Measurements from ENCODE around the gene FLNC. TPM values are rescaled to one million over a fixed set of nuclear protein-coding genes. Genes with fewer than 3 reads are reported as not detected.

The FLNC gene
- total and polyA plus RNA-seq, 5 donors from 2014 or later, result not detected

GRCh38 chr7:128807191-128807590 lies 23.0 kb upstream of the FLNC start:
- no peak for DNase-seq
- no peak overlapping the region for H3K4me3 ChIP-seq (ENCODE audit: low read depth, low read length)
- H3K27me3 ChIP-seq (ENCODE audit: control insufficient read depth, insufficient read depth, low read length), result no peaks in the 10 kb centered on the region
- Mint-ChIP-seq H3K36me3 (peaks cover 21% of the 10 kb centered on the region), H3K4me3 (no peak overlapping the region), H3K4me1 (no peaks in the 10 kb centered on the region), H3K27ac (no peak overlapping the region), H3K27me3 (no peaks in the 10 kb centered on the region), H3K9me3 (no peaks in the 10 kb centered on the region)
- no peak for ATAC-seq (ENCODE audit: low read depth in 2 of 2)
- H3K36me3 ChIP-seq (ENCODE audit: control insufficient read depth, insufficient read depth, low read length), result peaks cover 12% of the 10 kb centered on the region
- no peaks in the 10 kb centered on the region for H3K9me3 ChIP-seq (ENCODE audit: control insufficient read depth in 2 of 2, low read length in 2 of 2)
- H3K27ac ChIP-seq (ENCODE audit: insufficient read depth, low read length, poor library complexity, severe bottlenecking), result no peak overlapping the region
- no peaks in the 10 kb centered on the region for H3K4me1 ChIP-seq (ENCODE audit: control insufficient read depth, insufficient read depth, low read length, poor library complexity, severe bottlenecking)

- no peaks in the 10 kb centered on the region for H3K27me3 Mint-ChIP-seq
- no peak overlapping the region for H3K4me3 Mint-ChIP-seq
- Histone ChIP-seq H3K4me3 (ENCODE audit: low read depth, low read length) (no peak overlapping the region), H3K27me3 (ENCODE audit: control insufficient read depth, insufficient read depth, low read length) (no peaks in the 10 kb centered on the region), H3K36me3 (ENCODE audit: control insufficient read depth, insufficient read depth, low read length) (peaks cover 12% of the 10 kb centered on the region), H3K27ac (ENCODE audit: insufficient read depth, low read length, poor library complexity, severe bottlenecking) (no peak overlapping the region), H3K9me3 (ENCODE audit: control insufficient read depth in 2 of 2, low read length in 2 of 2) (no peaks in the 10 kb centered on the region), H3K4me1 (ENCODE audit: control insufficient read depth, insufficient read depth, low read length, poor library complexity, severe bottlenecking) (no peaks in the 10 kb centered on the region)
- DNase-seq (no peak), ATAC-seq (ENCODE audit: low read depth in 2 of 2) (no peak)
- peaks cover 20% of the 10 kb centered on the region for H3K36me3 Mint-ChIP-seq
- no peaks in the 10 kb centered on the region for H3K4me1 Mint-ChIP-seq
- no peaks in the 10 kb centered on the region for H3K9me3 Mint-ChIP-seq
- H3K27ac Mint-ChIP-seq, result no peak overlapping the region
Observed at GRCh38 chr7:128809363-128809762, 20.8 kb upstream of the FLNC start.

- H3K4me3 Mint-ChIP-seq, result no peak overlapping the region
- no peaks in the 10 kb centered on the region for H3K4me1 Mint-ChIP-seq
- Histone ChIP-seq H3K4me1 (ENCODE audit: control insufficient read depth, insufficient read depth, low read length, poor library complexity, severe bottlenecking) (no peaks in the 10 kb centered on the region), H3K27me3 (ENCODE audit: control insufficient read depth, insufficient read depth, low read length) (no peaks in the 10 kb centered on the region), H3K9me3 (ENCODE audit: control insufficient read depth in 2 of 2, low read length in 2 of 2) (no peaks in the 10 kb centered on the region), H3K36me3 (ENCODE audit: control insufficient read depth, insufficient read depth, low read length) (peaks cover 3% of the 10 kb centered on the region), H3K27ac (ENCODE audit: insufficient read depth, low read length, poor library complexity, severe bottlenecking) (no peak overlapping the region), H3K4me3 (ENCODE audit: low read depth, low read length) (no peak overlapping the region)
- ATAC-seq (ENCODE audit: low read depth in 2 of 2) (no peak), DNase-seq (no peak)
- H3K27me3 Mint-ChIP-seq, result no peaks in the 10 kb centered on the region
- no peak overlapping the region for H3K27ac Mint-ChIP-seq
- peaks cover 20% of the 10 kb centered on the region for H3K36me3 Mint-ChIP-seq
- no peaks in the 10 kb centered on the region for H3K9me3 Mint-ChIP-seq
Observed at GRCh38 chr7:128810473-128810872, 19.7 kb upstream of the FLNC start.

- Mint-ChIP-seq H3K27ac (no peak overlapping the region), H3K4me3 (no peak overlapping the region), H3K9me3 (no peaks in the 10 kb centered on the region), H3K4me1 (no peaks in the 10 kb centered on the region), H3K27me3 (no peaks in the 10 kb centered on the region), H3K36me3 (peaks cover 17% of the 10 kb centered on the region)
- Histone ChIP-seq H3K27ac (ENCODE audit: insufficient read depth, low read length, poor library complexity, severe bottlenecking) (no peak overlapping the region), H3K36me3 (ENCODE audit: control insufficient read depth, insufficient read depth, low read length) (peaks cover 2% of the 10 kb centered on the region), H3K9me3 (ENCODE audit: control insufficient read depth in 2 of 2, low read length in 2 of 2) (no peaks in the 10 kb centered on the region), H3K4me3 (ENCODE audit: low read depth, low read length) (no peak overlapping the region), H3K4me1 (ENCODE audit: control insufficient read depth, insufficient read depth, low read length, poor library complexity, severe bottlenecking) (no peaks in the 10 kb centered on the region), H3K27me3 (ENCODE audit: control insufficient read depth, insufficient read depth, low read length) (no peaks in the 10 kb centered on the region)
- ATAC-seq (ENCODE audit: low read depth in 2 of 2), result no peak
- DNase-seq, result no peak
Observed at GRCh38 chr7:128810997-128811396, 19.2 kb upstream of the FLNC start.

GRCh38 chr7:128811631-128812430 lies 18.4 kb upstream of the FLNC start:
- no peak overlapping the region for H3K27ac ChIP-seq (ENCODE audit: insufficient read depth, low read length, poor library complexity, severe bottlenecking)
- Mint-ChIP-seq H3K27ac (no peak overlapping the region), H3K4me1 (no peaks in the 10 kb centered on the region), H3K36me3 (peaks cover 10% of the 10 kb centered on the region), H3K9me3 (no peaks in the 10 kb centered on the region), H3K27me3 (no peaks in the 10 kb centered on the region), H3K4me3 (no peak overlapping the region)
- ATAC-seq (ENCODE audit: low read depth in 2 of 2) (no peak), DNase-seq (no peak)
- H3K4me1 ChIP-seq (ENCODE audit: control insufficient read depth, insufficient read depth, low read length, poor library complexity, severe bottlenecking), result no peaks in the 10 kb centered on the region
- H3K36me3 ChIP-seq (ENCODE audit: control insufficient read depth, insufficient read depth, low read length), result peaks cover 2% of the 10 kb centered on the region
- H3K27me3 ChIP-seq (ENCODE audit: control insufficient read depth, insufficient read depth, low read length), result no peaks in the 10 kb centered on the region
- H3K4me3 ChIP-seq (ENCODE audit: low read depth, low read length), result no peak overlapping the region
- H3K9me3 ChIP-seq (ENCODE audit: control insufficient read depth in 2 of 2, low read length in 2 of 2), result no peaks in the 10 kb centered on the region

GRCh38 chr7:128812514-128813168 lies 17.6 kb upstream of the FLNC start:
- Mint-ChIP-seq H3K27ac (no peak overlapping the region), H3K4me1 (no peaks in the 10 kb centered on the region), H3K4me3 (no peak overlapping the region), H3K36me3 (peaks cover 11% of the 10 kb centered on the region), H3K27me3 (no peaks in the 10 kb centered on the region), H3K9me3 (no peaks in the 10 kb centered on the region)
- ATAC-seq (ENCODE audit: low read depth in 2 of 2), result no peak
- H3K27me3 ChIP-seq (ENCODE audit: control insufficient read depth, insufficient read depth, low read length), result no peaks in the 10 kb centered on the region
- peaks cover 2% of the 10 kb centered on the region for H3K36me3 ChIP-seq (ENCODE audit: control insufficient read depth, insufficient read depth, low read length)
- no peak overlapping the region for H3K27ac ChIP-seq (ENCODE audit: insufficient read depth, low read length, poor library complexity, severe bottlenecking)
- H3K4me3 ChIP-seq (ENCODE audit: low read depth, low read length), result no peak overlapping the region
- no peaks in the 10 kb centered on the region for H3K4me1 ChIP-seq (ENCODE audit: control insufficient read depth, insufficient read depth, low read length, poor library complexity, severe bottlenecking)
- H3K9me3 ChIP-seq (ENCODE audit: control insufficient read depth in 2 of 2, low read length in 2 of 2), result no peaks in the 10 kb centered on the region
- no peak for DNase-seq

- no peak overlapping the region for H3K27ac ChIP-seq (ENCODE audit: insufficient read depth, low read length, poor library complexity, severe bottlenecking)
- no peak overlapping the region for H3K4me3 ChIP-seq (ENCODE audit: low read depth, low read length)
- Mint-ChIP-seq H3K27me3 (no peaks in the 10 kb centered on the region), H3K36me3 (peaks cover 16% of the 10 kb centered on the region), H3K9me3 (no peaks in the 10 kb centered on the region), H3K4me3 (no peak overlapping the region), H3K27ac (peak overlapping the region in 2 of 3 donors; percentile 9 to 55), H3K4me1 (peaks cover 0 to 4% (median 0%) of the 10 kb centered on the region in 4 donors)
- H3K4me1 ChIP-seq (ENCODE audit: control insufficient read depth, insufficient read depth, low read length, poor library complexity, severe bottlenecking), result no peaks in the 10 kb centered on the region
- H3K27me3 ChIP-seq (ENCODE audit: control insufficient read depth, insufficient read depth, low read length), result no peaks in the 10 kb centered on the region
- H3K36me3 ChIP-seq (ENCODE audit: control insufficient read depth, insufficient read depth, low read length), result peaks cover 2% of the 10 kb centered on the region
- ATAC-seq (ENCODE audit: low read depth in 2 of 2) (no peak), DNase-seq (no peak)
- no peaks in the 10 kb centered on the region for H3K9me3 ChIP-seq (ENCODE audit: control insufficient read depth in 2 of 2, low read length in 2 of 2)
Observed at GRCh38 chr7:128814499-128814898, 15.7 kb upstream of the FLNC start.

Measured in CD4-positive, CD25-positive, alpha-beta regulatory T cell (primary cell).